MM.1S (cell line): ENCODE results near the gene RHOBTB1.

Experiments
- DNase-seq: peaks from one replicate; pipeline ENCODE4 v3.0.0-alpha.2; 2015
- H2AFZ ChIP-seq: fragments of 300-600 bp; sonication (generic); 2 replicates; pipeline ENCODE4 v1.6.0; 2016; ENCODE audit warnings: antibody characterized with exemption, low read length
- H3F3A ChIP-seq: fragments of 300-600 bp; sonication (generic); 2 replicates; pipeline ENCODE4 v1.6.1; 2016; ENCODE audit warnings: mild to moderate bottlenecking, antibody characterized with exemption, low read length, moderate library complexity, mixed read lengths; ENCODE audit not compliant: insufficient read depth
- H3K27ac ChIP-seq: fragments of 300-600 bp; sonication (generic); 2 replicates; pipeline ENCODE4 v1.5.1; 2016; ENCODE audit warnings: mild to moderate bottlenecking, low read length
- H3K27me3 ChIP-seq: fragments of 300-600 bp; sonication (generic); replicated peaks from 2 replicates; pipeline ENCODE4 v1.6.0; 2016; ENCODE audit warnings: low read length; ENCODE audit not compliant: insufficient read depth
- H3K36me3 ChIP-seq: fragments of 300-600 bp; sonication (generic); replicated peaks from 2 replicates; pipeline ENCODE4 v1.6.1; 2016; ENCODE audit warnings: mild to moderate bottlenecking, low read length, mixed read lengths; ENCODE audit not compliant: insufficient read depth
- H3K4me1 ChIP-seq: fragments of 300-600 bp; sonication (generic); 2 replicates; pipeline ENCODE4 v1.6.1; 2016; ENCODE audit warnings: low read length, mixed read lengths
- H3K4me2 ChIP-seq: fragments of 300-600 bp; sonication (generic); 2 replicates; pipeline ENCODE4 v1.6.0; 2016; ENCODE audit warnings: low read depth, low read length
- H3K4me3 ChIP-seq: fragments of 300-600 bp; sonication (generic); 2 replicates; pipeline ENCODE4 v1.5.1; 2016; ENCODE audit warnings: low read length, mixed read lengths
- H3K79me2 ChIP-seq: fragments of 300-600 bp; sonication (generic); 2 replicates; pipeline ENCODE4 v1.6.1; 2016; ENCODE audit warnings: mixed run types, low read length, mixed read lengths
- H3K9ac ChIP-seq: fragments of 300-600 bp; sonication (generic); 2 replicates; pipeline ENCODE4 v1.6.1; 2016; ENCODE audit warnings: low read length, mixed read lengths
- H3K9me2 ChIP-seq: fragments of 300-600 bp; sonication (generic); replicated peaks from 2 replicates; pipeline ENCODE4 v1.6.1; 2016; ENCODE audit warnings: mild to moderate bottlenecking, low read length, mixed read lengths; ENCODE audit not compliant: insufficient read depth
- H3K9me3 ChIP-seq: fragments of 300-600 bp; sonication (generic); replicated peaks from 2 replicates; pipeline ENCODE4 v1.6.1; 2016; ENCODE audit warnings: mild to moderate bottlenecking, low read length, mixed read lengths; ENCODE audit not compliant: insufficient read depth
- H4K20me1 ChIP-seq: fragments of 300-600 bp; sonication (generic); 2 replicates; pipeline ENCODE4 v1.6.1; 2016; ENCODE audit warnings: mild to moderate bottlenecking, low read length, moderate library complexity, mixed read lengths; ENCODE audit not compliant: insufficient read depth
- CTCF ChIP-seq: fragments of 300-600 bp; sonication (generic); IDR thresholded peaks from 2 replicates; pipeline ENCODE4 v1.5.1; 2016; ENCODE audit warnings: antibody characterized with exemption, low read length, mixed read lengths
- EZH2 ChIP-seq: fragments of 300-600 bp; sonication (generic); optimal IDR thresholded peaks from 2 replicates; pipeline ENCODE3; 2017; ENCODE audit warnings: low read depth, mild to moderate bottlenecking, antibody characterized with exemption, low read length, mixed read lengths
- EZH2phosphoT487 ChIP-seq: fragments of 300-600 bp; sonication (generic); IDR thresholded peaks from 2 replicates; pipeline ENCODE4 v1.6.1; 2018; ENCODE audit warnings: antibody characterized with exemption, low read length

Gene RHOBTB1

GRCh38 chr10:60877061-60877776, 66.8 kb downstream of the RHOBTB1 start:
- H2AFZ ChIP-seq: no peak overlapping the region
- no peaks in the 10 kb centered on the region for H3K27me3 ChIP-seq
- H3K9ac ChIP-seq: no peak overlapping the region
- H3K36me3 ChIP-seq: no peaks in the 10 kb centered on the region
- no peaks in the 10 kb centered on the region for H3K79me2 ChIP-seq
- H3K27ac ChIP-seq: no peak overlapping the region
- TF ChIP-seq CTCF (no peak), EZH2phosphoT487 (no peak), EZH2 (no peak)
- H3K9me3 ChIP-seq: no peaks in the 10 kb centered on the region
- no peak overlapping the region for H3K4me2 ChIP-seq
- no peak overlapping the region for H3K4me3 ChIP-seq
- H4K20me1 ChIP-seq: no peaks in the 10 kb centered on the region
- H3F3A ChIP-seq: no peaks in the 10 kb centered on the region
- no peaks in the 10 kb centered on the region for H3K9me2 ChIP-seq
- H3K4me1 ChIP-seq: no peaks in the 10 kb centered on the region
- no peak for DNase-seq

GRCh38 chr10:60873758-60874157, 70.2 kb downstream of the RHOBTB1 start:
- DNase-seq: no peak
- H2AFZ ChIP-seq: no peak overlapping the region

GRCh38 chr10:60872451-60872850, 71.5 kb downstream of the RHOBTB1 start:
- no peaks in the 10 kb centered on the region for H4K20me1 ChIP-seq

More at GRCh38 chr10:60873758-60874157, 70.2 kb downstream of the RHOBTB1 start:
- H3K4me1 ChIP-seq: no peaks in the 10 kb centered on the region
- TF ChIP-seq EZH2 (no peak), CTCF (no peak), EZH2phosphoT487 (no peak)
- H3K4me3 ChIP-seq: no peak overlapping the region
- H3K9ac ChIP-seq: no peak overlapping the region
- H3K9me2 ChIP-seq: no peaks in the 10 kb centered on the region
- H3F3A ChIP-seq: no peaks in the 10 kb centered on the region
- H3K79me2 ChIP-seq: no peaks in the 10 kb centered on the region
- no peaks in the 10 kb centered on the region for H3K36me3 ChIP-seq
- H3K9me3 ChIP-seq: no peaks in the 10 kb centered on the region
- no peaks in the 10 kb centered on the region for H4K20me1 ChIP-seq
- H3K4me2 ChIP-seq: no peak overlapping the region
- H3K27ac ChIP-seq: no peak overlapping the region
- H3K27me3 ChIP-seq: no peaks in the 10 kb centered on the region

More at GRCh38 chr10:60872451-60872850, 71.5 kb downstream of the RHOBTB1 start:
- H3K4me1 ChIP-seq: no peaks in the 10 kb centered on the region
- no peaks in the 10 kb centered on the region for H3K9me2 ChIP-seq
- no peaks in the 10 kb centered on the region for H3K79me2 ChIP-seq
- DNase-seq: no peak
- no peaks in the 10 kb centered on the region for H3K9me3 ChIP-seq
- H3K4me3 ChIP-seq: no peak overlapping the region
- H3K27ac ChIP-seq: no peak overlapping the region
- no peak overlapping the region for H3K9ac ChIP-seq
- no peaks in the 10 kb centered on the region for H3K36me3 ChIP-seq
- TF ChIP-seq CTCF: no peak
- TF ChIP-seq EZH2: no peak
- TF ChIP-seq EZH2phosphoT487: no peak
- H3K4me2 ChIP-seq: no peak overlapping the region
- H2AFZ ChIP-seq: no peak overlapping the region
- no peaks in the 10 kb centered on the region for H3K27me3 ChIP-seq
- no peaks in the 10 kb centered on the region for H3F3A ChIP-seq
